SK-N-SH treated with all-trans-retinoic acid at 6 μM for 48 hours (cell line): Measurements from ENCODE around the gene PRR5L.

Source experiments
- ATAC-seq: fragments of 200-7000 bp; cut with Tn5 transposase; 3 replicates; pipeline ENCODE4 v1.9.1; 2020; ENCODE audit warnings: mild to moderate bottlenecking, moderate library complexity
- ARNTL ChIP-seq: fragments of 450-650 bp; formaldehyde crosslinking; IDR thresholded peaks from 2 replicates; pipeline ENCODE4 v1.5.0; 2020; ENCODE audit warnings: low read depth, mild to moderate bottlenecking, moderate library complexity, borderline replicate concordance
- BACH2 ChIP-seq: fragments of 250-450 bp; sonication (Bioruptor Pico); IDR thresholded peaks from 2 replicates; pipeline ENCODE4 v1.9.0; 2021; ENCODE audit warnings: mild to moderate bottlenecking, borderline replicate concordance
- CSDC2 ChIP-seq: fragments of 250-450 bp; sonication (Bioruptor Pico); IDR thresholded peaks from 2 replicates; pipeline ENCODE4 v1.5.0; 2020; ENCODE audit warnings: mild to moderate bottlenecking, moderate library complexity
- CSRNP3 ChIP-seq: fragments of 250-450 bp; sonication (Bioruptor Pico); IDR thresholded peaks from 2 replicates; pipeline ENCODE4 v1.5.1; 2021; ENCODE audit warnings: mild to moderate bottlenecking, moderate library complexity
- ESRRG ChIP-seq: fragments of 250-450 bp; sonication (Bioruptor Pico); IDR thresholded peaks from 2 replicates; pipeline ENCODE4 v1.6.1; 2021; ENCODE audit warnings: mild to moderate bottlenecking
- ISL1 ChIP-seq: fragments of 250-450 bp; sonication (Bioruptor Pico); IDR thresholded peaks from 2 replicates; pipeline ENCODE4 v2.1.2; 2022; ENCODE audit warnings: mild to moderate bottlenecking, moderate library complexity
- OSR1 ChIP-seq: fragments of 250-450 bp; sonication (Bioruptor Pico); IDR thresholded peaks from 2 replicates; pipeline ENCODE4 v1.8.0; 2022; ENCODE audit warnings: moderate library complexity, mild to moderate bottlenecking, inconsistent platforms
- PATZ1 ChIP-seq: fragments of 250-450 bp; sonication (Bioruptor Pico); IDR thresholded peaks from 2 replicates; pipeline ENCODE4 v1.8.0; 2020; ENCODE audit warnings: mild to moderate bottlenecking, moderate library complexity, borderline replicate concordance
- POU6F1 ChIP-seq: fragments of 250-450 bp; sonication (Bioruptor Pico); IDR thresholded peaks from 2 replicates; pipeline ENCODE4 v1.8.0; 2021; ENCODE audit warnings: low read depth, mild to moderate bottlenecking, moderate library complexity, borderline replicate concordance
- RARB ChIP-seq: fragments of 250-450 bp; sonication (Bioruptor Pico); IDR thresholded peaks from 2 replicates; pipeline ENCODE4 v1.8.0; 2021; ENCODE audit warnings: mild to moderate bottlenecking, moderate library complexity
- SNAI2 ChIP-seq: fragments of 250-450 bp; sonication (Bioruptor Pico); IDR thresholded peaks from 2 replicates; pipeline ENCODE4 v1.5.0; 2020; ENCODE audit warnings: mild to moderate bottlenecking, moderate library complexity
- TCF4 ChIP-seq: fragments of 250-450 bp; sonication (Bioruptor Pico); IDR thresholded peaks from 2 replicates; pipeline ENCODE4 v1.8.0; 2021; ENCODE audit warnings: mild to moderate bottlenecking, moderate library complexity, borderline replicate concordance
- TSHZ2 ChIP-seq: fragments of 250-450 bp; sonication (Bioruptor Pico); IDR thresholded peaks from 2 replicates; pipeline ENCODE4 v1.5.0; 2020; ENCODE audit warnings: mild to moderate bottlenecking, moderate library complexity
- ZC3H10 ChIP-seq: fragments of 250-450 bp; sonication (Bioruptor Pico); IDR thresholded peaks from 2 replicates; pipeline ENCODE4 v1.5.1; 2021; ENCODE audit warnings: mild to moderate bottlenecking, moderate library complexity
- ZFP3 ChIP-seq: fragments of 250-450 bp; sonication (Bioruptor Pico); IDR thresholded peaks from 2 replicates; pipeline ENCODE4 v1.5.0; 2020; ENCODE audit warnings: mild to moderate bottlenecking, moderate library complexity
- ZFP30 ChIP-seq: fragments of 450-650 bp; formaldehyde crosslinking; IDR thresholded peaks from 2 replicates; pipeline ENCODE4 v1.5.0; 2022; ENCODE audit warnings: mild to moderate bottlenecking, moderate library complexity
- ZNF565 ChIP-seq: fragments of 450-650 bp; formaldehyde crosslinking; conservative IDR thresholded peaks from 2 replicates; pipeline ENCODE4 v1.5.0; 2020; ENCODE audit warnings: low read depth, mild to moderate bottlenecking, moderate library complexity
- ZNF70 ChIP-seq: fragments of 450-650 bp; formaldehyde crosslinking; IDR thresholded peaks from 2 replicates; pipeline ENCODE4 v1.5.0; 2020; ENCODE audit warnings: mild to moderate bottlenecking, moderate library complexity
- ZNF8 ChIP-seq: fragments of 450-650 bp; formaldehyde crosslinking; IDR thresholded peaks from 2 replicates; pipeline ENCODE4 v1.5.0; 2020; ENCODE audit warnings: mild to moderate bottlenecking, moderate library complexity

The PRR5L gene

GRCh38 chr11:36304351-36304750 is 8.3 kb downstream of the PRR5L start:
- TF ChIP-seq ZFP3 (CRISPR knock-in tag) (no peak), SNAI2 (no peak), POU6F1 (no peak), CSRNP3 (CRISPR knock-in tag) (no peak), ZNF8 (CRISPR knock-in tag) (no peak), ESRRG (CRISPR knock-in tag) (no peak), CSDC2 (CRISPR knock-in tag) (no peak), OSR1 (CRISPR knock-in tag) (no peak), ARNTL (CRISPR knock-in tag) (no peak), RARB (CRISPR knock-in tag) (no peak), ISL1 (CRISPR knock-in tag) (no peak), ZNF565 (no peak), TCF4 (no peak), ZFP30 (CRISPR knock-in tag) (no peak), BACH2 (CRISPR knock-in tag) (no peak), ZNF70 (CRISPR knock-in tag) (no peak), TSHZ2 (CRISPR knock-in tag) (no peak), ZC3H10 (CRISPR knock-in tag) (no peak), PATZ1 (CRISPR knock-in tag) (no peak)
- ATAC-seq, result no peak

GRCh38 chr11:36305047-36305446 is 9.0 kb downstream of the PRR5L start:
- ATAC-seq, result no peak
- TF ChIP-seq TCF4 (no peak), ZFP3 (CRISPR knock-in tag) (no peak), POU6F1 (no peak), RARB (CRISPR knock-in tag) (no peak), ESRRG (CRISPR knock-in tag) (no peak)

GRCh38 chr11:36306888-36307287 is 10.8 kb downstream of the PRR5L start:
- ATAC-seq, result no peak; the same call in 2 of the 3 replicates
- no peak for TF ChIP-seq ZNF70 (CRISPR knock-in tag)
- no peak for TF ChIP-seq BACH2 (CRISPR knock-in tag)
- TF ChIP-seq ZNF8 (CRISPR knock-in tag), result no peak
- TF ChIP-seq POU6F1, result no peak
- no peak for TF ChIP-seq TSHZ2 (CRISPR knock-in tag)
